Femur (tissue), 1 donor: ENCODE measurements around the gene RNASE4.

Experiments
- DNase-seq: peaks from one replicate; pipeline ENCODE4 v3.0.0-alpha.2; 2017

The RNASE4 gene

DNA sequence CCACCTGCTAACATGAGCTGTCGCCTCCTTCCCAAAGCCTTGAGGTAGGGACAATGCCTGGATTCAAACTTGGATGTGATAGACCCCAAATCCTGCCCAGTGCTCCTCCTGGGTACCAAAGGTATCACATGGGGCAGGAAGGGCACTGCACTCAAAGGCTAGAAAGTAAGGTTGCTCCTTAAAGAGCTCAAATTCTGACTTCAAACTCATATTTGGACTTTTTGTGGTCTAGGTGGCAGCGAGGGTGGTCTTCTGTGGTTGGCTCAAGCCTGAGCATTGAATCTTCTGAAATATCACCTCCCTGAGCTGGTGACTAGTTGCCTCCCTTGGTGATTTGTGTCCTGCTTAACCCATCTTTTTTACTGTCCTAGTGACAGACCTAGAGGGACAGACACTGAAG is 8.3 kb upstream of the RNASE4 start:
- no peak for DNase-seq

DNA sequence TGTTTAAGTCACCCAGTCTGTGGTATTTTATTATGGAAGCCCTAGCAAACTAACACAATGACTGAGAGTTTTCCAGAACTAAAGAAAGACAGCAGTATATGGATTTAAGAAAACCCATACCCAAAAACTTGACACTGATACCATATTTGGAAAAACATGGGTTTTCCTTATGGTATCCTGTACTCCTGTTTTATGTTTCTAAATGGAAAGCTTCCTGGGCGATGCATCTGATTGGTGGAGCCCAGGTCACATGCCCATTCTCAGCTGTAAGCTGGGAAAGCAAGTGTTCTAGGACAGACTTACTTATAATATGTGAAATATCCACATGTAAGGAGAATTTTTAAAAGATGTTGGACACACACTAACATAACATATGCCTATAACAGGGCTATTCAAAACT is 4.5 kb upstream of the RNASE4 start:
- DNase-seq: no peak

DNA sequence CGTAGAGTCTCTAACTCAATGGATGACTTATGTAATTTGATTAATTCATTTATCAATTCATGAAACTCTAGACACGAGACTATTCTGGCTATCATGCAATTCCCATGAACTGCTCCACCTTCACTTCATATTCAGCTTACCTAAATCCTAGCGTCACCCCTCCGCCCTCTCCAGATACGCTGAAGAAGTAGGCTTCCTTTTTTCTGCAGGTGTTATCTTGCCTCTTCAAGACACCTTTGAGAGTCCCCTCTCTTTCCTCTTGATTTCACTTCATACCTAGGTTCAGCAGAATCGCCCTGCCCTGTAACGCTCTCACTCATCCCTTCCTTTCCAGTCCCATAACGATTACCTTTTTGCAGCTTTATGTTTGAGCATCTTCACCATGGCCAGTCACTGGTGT is 4.0 kb upstream of the RNASE4 start:
- DNase-seq: no peak

DNA sequence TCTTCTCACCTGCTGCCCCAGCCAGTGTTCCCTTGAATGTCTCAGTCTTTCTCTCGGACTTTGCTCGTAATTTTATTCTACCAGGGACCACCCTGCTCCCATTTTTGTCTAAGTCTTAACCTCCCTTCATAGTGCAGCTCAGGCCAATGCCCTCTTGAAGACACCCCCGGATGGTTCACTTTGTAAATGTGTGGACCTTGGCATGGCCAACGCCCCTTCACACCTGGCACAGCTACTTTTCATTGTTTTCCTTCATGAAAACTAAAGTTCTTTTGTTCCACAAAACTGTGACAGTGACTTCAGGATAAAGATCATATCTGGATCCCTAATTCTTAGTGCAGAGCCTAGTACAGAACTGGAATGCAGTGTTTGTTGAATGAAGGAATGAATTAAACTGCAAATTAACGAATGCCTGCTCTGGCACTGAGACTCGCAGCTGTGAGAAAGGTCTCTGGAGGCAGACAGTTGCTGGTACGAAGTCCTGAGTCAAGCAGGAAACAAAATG is 3.5 kb upstream of the RNASE4 start:
- no peak for DNase-seq

DNA sequence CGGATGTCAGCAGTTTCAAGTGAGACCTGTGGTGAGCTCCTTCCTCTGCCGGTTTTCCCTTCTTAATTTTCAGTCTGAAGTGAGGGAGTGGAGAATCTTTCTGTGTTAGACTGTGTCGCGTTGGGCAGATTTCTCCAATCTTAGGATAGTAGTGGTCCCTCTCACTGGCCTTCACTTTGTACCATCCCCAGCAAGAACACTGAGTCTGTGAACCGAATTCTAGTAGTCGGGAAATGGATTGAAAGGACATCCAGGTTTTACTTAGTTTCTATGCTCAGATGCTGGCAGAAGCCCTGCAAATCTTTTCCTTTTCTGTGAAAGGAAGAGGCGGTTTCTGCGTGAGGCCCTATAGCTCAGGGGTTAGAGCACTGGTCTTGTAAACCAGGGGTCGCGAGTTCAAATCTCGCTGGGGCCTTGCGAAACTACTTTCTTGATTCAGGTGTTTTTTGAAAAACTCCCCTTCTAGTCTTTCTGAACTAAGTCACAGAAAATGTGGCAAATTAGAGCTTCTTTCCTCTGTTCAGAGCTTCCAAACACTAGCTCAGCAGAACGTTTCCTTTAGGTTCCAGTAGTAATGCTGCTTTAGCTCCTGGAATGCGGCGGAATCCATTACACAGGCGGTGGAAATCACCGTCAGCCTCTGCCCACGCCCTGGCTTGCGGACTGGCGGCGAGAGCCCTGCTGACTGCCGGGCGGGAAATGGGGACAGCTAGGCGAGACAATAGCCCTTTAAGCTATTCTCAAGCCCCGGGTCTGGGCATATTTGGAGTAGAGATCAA is 2.8 kb upstream of the RNASE4 start:
- peak; percentile 95 for DNase-seq

DNA sequence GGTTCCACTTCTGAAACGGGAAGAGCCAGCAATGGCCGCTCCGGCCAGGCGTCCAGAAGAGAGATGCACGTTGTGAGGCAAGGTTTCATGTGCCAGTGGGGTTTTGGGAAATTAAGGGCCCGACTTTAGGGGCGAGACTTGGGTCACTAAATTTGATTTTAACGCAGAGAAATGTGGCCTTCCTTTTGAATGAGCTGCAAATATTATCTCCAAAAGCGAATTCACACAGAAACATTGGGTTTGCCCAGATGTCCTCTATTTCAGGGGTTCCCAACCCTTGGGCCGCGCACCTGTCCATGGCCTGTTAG is 2.3 kb upstream of the RNASE4 start:
- no peak for DNase-seq

DNA sequence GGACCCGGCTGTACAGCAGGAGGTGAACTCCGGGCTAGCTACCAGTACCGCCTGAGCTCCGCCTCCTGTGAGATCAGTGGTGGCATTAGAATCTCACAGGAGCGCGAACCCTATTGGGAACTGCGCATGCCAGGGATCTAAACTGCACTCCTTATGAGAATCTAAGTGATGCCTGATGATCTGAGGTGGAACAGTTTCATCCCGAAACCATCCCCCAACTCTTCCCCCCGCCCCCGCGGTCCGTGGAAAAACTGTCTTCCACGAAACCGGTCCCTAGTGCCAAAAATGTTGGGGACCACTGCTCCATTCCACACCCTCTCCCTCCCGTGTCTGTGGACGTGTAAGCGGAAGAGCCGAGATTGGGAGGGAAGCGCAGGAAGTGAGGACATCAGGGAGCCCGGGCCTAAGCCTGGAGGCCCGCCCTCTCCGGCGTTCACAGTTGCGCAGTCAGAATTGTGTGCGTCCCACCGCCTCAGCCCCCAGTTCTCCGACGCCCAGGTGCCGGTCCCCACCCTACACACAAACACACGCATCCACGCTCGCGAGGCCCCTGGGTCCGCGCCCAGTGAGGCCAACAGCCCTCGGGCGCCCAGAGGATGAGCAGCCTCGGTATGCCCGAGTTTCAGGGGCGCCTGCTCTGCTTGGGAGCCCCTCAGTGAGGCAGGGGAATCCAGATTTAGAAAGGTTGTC is 1.8 kb upstream of the RNASE4 start:
- DNase-seq: peak; percentile 95

DNA sequence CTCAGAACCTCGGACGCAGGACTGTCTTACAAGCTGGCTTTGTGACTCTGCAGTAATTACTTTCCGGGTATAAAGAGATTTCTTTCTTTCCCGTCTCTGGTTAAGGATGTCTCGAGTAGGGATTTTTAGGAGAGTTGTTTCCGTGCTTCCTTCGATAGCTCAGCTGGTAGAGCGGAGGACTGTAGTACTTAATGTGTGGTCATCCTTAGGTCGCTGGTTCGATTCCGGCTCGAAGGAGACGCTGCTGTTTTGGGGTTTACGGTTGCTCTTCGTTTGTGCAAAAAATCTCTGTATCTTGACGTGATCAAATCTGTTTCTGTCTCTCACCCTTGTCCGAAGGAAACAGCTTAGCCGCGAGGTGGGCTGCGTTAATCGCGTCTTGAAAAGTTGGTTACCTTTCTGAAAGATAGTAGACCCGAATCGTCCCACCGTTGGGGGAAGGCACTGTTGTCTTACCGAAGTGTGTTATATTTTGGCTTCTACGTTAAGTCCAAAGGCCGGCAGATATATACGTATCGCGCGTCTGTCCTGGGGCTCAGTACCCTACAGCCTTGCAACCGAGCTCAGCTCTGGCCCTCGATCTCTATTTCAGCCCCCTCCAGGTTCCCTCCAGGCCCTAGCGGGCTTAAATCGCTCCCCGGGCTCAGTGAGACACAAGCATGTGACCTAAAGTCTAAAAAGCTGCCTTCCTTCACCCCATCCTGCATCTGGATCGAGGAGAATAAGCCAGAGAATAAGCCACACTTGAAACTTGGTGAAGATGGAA is 1.1 kb upstream of the RNASE4 start:
- DNase-seq: peak; percentile 93

DNA sequence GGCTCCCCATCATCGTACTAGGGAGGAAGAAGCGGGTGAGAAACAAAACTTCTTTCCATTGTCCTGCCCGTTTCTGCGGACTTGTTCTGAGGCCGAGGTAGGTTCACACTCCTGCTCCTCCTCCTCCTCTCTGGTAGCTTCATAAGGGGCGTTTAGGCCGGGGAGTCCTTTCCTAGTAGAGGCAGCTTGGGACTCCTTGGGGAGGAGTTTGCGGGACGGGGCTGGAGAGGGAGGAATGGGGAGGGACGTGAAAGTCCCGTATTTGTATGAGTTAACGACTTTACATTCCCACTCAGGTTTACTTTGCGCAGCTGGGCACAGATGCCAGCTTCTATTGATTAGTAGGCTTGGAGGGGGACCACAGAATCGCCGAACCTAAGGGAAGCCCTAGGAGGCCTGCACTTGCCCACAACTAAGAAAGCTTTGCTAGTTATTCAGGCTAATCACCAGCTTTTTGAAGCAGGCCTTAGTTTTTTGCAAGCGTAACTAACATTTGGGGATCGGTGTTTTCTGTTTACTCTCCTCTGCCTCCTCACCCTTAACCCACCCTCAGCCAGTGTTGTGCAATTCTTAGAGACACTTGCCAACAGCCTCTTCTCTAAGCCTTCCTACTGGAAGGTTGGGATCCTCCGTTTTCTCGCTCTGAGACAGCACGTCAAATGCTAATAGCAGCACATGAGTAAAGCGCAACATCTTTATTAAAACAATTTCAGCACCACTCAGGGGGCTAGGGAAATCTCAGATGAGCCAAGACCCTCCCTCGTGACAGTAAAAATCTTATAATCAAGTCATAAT is 499 bp downstream of the RNASE4 start:
- DNase-seq: peak; percentile 64

DNA sequence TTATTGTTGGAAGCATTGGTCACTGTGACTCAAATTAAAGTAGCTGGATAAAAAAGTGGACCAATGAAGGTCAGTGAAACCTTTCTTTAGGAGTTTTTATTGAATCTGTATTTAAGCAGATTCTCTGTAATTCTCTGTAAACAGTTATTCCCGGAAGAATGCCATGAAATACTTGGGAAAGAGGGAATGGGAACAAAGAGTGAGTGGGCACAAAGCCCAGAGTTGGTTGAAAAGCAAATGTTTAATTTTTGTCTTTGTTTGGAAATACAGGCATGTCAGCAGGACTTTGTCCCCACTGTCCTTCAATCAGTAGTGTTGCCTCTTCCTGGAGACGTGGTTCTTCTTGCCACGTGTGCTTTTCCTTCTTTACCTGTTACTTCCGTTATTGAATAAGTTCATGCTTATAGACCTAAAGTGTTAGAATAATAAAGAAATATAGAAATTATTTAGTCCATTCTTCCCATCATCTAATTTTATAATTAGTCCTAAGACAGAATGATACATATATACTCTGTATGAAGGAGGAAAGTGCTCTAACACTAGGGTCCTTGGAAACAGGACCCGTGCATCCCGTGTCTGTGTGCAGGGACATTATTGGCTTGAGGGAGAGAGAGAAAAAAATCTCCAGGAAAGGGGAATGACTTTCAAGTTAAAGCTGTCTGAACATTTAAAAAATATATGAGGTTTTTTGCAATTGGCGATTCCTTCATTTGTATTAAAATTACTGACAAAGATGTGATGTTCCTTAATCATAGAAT is 2.2 kb downstream of the RNASE4 start:
- DNase-seq: no peak

DNA sequence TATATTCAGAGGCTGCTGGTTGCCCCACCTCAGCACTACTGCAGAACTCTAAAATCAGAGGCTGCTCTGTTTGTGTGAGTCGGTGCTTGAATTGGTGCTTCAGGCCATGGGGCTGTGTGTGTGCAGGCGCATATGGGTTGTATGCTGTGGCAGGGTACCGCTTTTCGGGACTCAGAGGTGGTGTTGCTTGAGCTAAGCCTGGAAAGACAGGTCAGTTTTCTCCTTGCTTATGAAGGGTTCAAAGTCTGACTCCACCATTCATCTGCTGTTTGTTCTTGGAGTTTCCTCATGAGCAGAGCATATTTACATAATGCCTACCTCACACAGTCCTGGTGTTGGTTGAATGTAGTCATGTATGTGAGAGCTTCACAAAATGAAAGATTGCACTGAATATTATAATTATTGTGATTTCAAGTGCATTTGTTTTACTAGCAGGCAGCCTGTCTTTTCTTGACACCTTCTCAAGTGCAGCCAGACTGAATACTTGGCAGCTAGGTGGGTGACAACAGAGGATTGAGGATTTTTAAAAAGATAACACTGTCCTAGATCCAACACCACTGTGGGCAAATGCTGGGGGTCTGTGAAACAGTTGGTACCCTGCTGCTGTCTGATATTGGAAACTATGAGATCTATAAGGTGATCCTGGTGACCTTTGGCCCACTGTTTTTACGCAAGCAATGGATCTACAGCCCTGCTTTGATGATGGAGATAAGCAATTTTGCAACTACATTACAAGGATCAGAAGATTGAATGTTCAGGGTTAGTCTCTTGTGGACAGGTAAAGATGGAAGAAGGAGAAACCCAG is 3.2 kb downstream of the RNASE4 start:
- no peak for DNase-seq

DNA sequence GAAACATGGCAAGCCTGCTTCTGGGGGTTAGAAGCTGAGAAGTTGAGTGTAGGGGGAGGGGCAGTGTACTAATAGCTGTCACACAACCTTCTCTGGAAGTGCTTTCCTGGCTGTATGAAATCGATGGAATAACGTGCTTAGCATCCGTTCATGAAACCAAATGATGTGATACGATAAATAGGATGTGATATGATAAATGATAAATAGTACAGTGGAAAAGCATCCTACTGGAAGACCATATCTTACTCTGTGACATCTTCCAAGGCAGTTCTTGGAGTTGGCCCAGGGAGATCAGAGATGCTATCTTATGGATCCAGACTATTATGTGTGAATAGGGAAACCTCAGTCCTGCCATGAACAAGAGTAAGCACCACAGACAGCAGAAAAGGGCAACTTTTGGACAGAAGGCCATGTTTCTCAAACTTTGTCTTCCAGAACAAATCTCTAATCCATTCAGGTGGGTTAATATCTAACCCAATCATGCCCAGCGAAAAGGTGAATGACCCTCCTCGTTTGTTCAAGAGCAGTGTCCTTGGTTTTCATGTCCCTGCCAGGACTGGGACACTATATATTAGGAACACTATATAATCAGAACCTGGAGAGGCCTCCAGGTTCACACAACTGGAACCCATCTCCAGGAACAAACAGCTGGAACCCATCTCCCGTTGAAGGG is 3.9 kb downstream of the RNASE4 start, which contains the start of gene ANG:
ANG (plus strand) TSS at position 598 of the 673 bp plus-strand sequence. CDS start 4,801 bp downstream, outside the sequence.
- DNase-seq: no peak

DNA sequence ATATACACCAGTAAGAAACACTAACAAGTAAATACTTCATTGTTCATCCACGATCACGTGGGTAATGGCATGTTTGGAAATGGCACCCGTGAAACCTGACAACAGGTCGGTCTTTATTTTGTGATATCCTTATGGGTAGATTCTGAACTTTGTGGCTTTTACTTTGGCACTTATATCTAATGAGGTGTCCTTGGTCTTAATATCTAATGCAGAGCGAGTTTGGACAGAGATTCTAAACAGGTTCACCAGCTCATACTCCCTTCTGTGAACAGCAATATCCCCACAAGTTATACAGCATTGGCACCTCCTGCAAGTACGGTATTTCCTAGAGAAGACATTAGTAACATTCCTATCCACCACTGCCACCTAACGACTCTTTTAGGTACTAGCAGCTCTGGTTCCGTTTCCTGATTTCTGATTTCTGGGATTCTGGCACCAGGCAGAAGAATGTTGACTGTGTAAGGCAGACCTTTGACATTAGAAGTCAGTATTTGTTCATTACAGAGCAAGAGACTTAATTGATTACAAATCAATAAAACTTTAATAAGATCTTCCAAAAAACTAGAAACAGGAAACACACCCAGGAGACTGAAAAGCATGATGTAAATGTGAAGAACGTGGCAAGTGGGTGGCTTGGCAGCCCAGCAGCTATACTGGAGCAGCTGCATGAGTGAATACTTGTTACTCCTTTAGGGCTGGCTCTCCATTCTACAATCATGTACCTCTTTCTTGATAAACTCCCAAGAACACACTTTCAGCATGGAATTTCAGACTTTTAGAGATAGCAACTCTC is 6.7 kb downstream of the RNASE4 start:
- DNase-seq: peak; percentile 59

DNA sequence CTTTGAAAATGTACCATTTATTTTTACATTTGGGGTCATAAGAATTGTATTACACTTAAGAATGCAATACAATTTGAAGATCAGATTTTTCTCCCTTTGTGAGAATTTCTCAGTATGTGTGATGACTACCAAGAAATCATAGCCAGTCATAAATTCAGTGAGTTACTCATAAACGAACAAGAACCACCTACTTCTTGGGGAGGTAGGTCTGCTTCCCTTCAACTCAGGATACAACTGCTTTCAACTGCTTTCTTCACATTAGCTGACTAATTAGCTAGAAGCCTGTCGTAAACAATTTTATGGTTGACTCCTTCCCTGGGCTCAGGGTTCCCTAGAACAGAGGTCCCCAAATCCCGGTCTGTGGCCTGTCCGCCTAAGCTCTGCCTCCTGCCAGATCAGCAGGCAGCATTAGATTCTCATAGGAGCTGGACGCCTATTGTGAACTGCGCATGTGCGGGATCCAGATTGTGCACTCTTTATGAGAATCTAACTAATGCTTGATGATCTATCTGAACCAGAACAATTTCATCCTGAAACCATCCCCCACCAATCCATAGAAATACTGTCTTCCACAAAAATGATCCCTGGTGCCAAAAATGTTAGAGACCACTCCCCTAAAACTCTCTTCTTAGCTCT is 7.9 kb downstream of the RNASE4 start:
- no peak for DNase-seq

DNA sequence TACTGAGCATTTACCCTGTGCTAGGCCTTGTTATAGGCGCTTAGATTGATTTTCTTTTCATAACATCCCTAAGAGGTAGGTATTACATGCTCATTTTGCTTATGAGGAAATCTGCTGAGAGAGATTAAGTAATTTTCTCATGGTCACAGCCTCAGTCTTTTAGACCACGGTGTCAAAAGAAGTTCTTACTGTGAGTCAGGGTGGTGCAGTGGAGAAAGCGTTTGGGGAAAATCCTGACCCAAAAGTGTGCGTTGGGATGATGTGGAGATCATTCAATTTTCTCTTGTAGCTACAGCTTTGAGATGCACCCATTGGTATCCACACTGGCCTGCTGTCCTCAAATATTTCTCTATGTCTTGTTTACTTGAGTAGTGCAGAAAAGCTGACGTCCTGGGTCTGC is 12.4 kb downstream of the RNASE4 start:
- no peak for DNase-seq

DNA sequence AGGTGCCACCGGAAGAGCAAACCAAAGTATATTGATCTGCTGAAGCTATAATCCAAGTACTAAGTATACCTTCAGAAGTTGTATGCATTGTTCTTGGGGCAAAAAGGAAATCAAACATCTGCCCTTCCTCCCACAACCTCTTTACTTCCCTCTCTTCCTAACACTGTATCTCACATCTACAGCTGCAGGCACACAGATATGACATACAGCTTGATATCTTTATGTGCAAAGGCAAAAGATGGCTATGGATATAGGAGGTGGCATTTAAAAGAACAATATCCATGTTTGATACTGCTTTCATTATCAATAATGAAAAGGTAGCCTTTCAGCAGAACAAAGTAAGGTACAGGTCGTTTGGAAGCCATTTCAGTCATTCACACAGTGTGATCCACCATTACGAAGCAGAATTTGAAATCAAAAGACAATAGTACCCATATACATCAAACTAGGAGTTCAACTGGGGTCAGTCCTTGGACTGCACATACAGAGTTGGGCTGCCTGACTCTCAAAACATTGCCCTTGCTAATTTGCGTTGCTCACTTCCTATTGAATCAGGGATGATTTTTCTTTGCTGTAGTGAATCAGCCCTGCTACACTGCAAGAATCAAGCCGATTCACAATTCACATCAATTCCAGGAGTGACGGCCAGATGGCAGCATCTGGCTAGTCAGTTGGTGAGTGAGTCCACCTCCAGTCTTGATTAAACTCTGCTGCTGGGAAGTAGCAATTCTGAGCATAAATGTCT is 13.1 kb downstream of the RNASE4 start:
- DNase-seq: peak; percentile 71

DNA sequence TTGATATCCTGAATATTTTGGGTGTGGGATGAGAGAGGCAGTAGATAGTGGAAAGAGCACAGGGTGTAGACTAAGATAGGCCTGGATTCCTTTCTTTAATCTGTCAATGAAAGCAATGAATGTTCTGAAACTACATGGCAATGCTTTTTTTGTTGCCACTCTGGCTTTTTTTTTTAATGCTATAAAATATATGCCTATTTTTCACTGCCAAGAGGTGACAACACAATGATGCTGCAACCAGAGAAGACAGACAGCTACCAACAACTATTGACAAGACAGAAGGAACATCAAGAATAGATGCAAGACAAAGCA is 13.6 kb downstream of the RNASE4 start:
- no peak for DNase-seq

DNA sequence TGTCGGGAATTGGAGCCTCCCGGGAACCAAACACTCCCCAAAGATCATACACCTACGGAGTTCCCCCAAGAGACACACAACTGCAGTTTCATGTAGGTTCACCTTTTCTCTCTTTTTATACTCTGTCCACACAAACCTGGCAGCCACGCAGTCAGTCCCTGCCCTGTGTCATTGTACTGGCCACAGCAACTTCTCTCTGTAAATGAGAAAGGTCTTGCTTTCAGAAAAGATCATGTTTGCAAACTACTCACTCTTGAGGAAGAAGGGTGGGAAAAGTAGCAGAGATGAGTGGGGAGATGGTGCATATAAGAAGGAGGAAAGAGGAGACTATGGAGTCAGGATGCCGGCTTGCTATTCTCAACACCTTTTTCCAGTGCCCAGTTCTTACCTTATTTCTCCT is 14.6 kb downstream of the RNASE4 start:
- no peak for DNase-seq

DNA sequence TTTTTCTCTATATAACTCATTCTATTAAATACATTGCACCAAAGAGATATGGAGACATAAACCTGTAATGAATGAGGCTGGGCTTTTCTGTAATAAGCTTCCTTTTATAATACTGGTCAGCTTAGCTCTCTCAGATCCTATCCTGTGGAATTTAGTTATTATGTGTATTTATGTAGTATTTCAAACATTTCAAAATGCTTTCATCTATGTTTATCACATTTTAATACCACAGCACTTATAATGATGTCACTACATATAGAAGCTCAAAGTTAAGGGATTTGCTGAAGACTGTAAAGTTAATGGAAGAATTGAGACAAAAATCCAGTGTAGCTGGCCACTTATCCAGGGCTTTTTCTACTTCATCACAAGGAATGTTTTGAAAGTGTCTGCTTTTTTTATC is 15.6 kb downstream of the RNASE4 start:
- DNase-seq: no peak
